ENCODE data around the gene TRAPPC2.

DNA sequence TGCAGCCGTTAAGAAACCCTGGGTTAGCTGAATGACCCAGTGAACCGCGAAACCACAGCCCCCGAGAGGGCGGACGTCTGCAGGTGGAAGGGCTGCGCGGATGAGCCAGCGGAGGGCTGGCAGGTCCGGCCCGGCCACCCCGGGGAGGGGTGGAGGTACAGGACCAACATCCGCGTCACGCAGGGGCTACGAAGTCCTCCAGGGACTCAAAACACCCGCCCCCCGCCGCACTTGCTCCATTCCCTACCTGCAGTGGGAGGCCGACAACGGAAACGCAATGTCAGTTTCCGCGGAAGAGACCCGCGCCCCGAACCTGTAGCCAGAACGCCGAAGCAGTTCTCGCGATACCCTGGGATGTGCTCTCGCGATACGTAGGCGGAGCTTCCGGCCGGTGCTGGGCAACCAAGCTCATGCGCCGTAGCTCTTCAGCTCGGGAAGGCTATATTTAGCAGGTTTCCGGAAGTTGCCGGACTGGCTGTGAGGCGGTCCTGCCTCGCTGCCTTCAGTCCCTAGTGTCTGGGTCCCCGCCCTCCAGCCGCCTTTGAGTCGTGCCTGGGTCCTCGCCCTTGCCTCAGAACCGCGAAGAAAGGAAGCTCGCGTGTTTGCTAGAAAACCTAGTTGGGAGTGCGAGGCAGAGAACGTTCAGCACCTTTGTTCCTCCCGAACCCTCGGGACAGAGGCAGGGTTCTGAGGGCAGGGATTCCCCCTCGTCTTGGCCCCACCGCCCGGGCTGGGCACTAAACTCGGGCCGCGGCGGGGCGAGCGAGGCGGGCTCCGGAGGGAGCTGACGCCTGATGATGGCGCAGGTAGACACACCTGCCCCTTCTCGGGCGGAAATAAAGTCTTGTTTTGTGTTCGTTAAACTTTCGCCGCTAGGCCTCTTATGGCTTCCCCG lies at the start of gene TRAPPC2, which contains the start of gene OFD1:
- TF ChIP-seq, protein P1, sequence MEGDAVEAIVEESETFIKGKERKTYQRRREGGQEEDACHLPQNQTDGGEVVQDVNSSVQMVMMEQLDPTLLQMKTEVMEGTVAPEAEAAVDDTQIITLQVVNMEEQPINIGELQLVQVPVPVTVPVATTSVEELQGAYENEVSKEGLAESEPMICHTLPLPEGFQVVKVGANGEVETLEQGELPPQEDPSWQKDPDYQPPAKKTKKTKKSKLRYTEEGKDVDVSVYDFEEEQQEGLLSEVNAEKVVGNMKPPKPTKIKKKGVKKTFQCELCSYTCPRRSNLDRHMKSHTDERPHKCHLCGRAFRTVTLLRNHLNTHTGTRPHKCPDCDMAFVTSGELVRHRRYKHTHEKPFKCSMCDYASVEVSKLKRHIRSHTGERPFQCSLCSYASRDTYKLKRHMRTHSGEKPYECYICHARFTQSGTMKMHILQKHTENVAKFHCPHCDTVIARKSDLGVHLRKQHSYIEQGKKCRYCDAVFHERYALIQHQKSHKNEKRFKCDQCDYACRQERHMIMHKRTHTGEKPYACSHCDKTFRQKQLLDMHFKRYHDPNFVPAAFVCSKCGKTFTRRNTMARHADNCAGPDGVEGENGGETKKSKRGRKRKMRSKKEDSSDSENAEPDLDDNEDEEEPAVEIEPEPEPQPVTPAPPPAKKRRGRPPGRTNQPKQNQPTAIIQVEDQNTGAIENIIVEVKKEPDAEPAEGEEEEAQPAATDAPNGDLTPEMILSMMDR (conservative IDR thresholded peaks at IDR 0.05; ENCODE audit: low read depth, low read length) = no peak
- TF ChIP-seq EZH2 (IDR thresholded peaks at IDR 0.05; ENCODE audit: borderline replicate concordance, low read depth, low read length, poor library complexity, severe bottlenecking) = no peak
